Heart right ventricle (tissue), 16 donors: ENCODE results near the gene C11orf21. TPM values are rescaled to one million over a fixed set of nuclear protein-coding genes. Genes with fewer than 3 reads are reported as not detected.

Experiments used
- ATAC-seq, 8 donors: fragments of 200-7000 bp; cut with Tn5 transposase; one replicate each; pipeline ENCODE4 v1.9.1; 2020; ENCODE audit warnings: mild to moderate bottlenecking in 8 of 8, moderate library complexity in 8 of 8, moderate number of reproducible peaks in 1 of 8
- DNase-seq, 2 donors: peaks; one replicate each; pipeline ENCODE4 v3.0.0-alpha.2; 2020
- H3K27ac ChIP-seq, 10 donors: fragments of 200-600 bp; sonication (generic) in 2 of 10; one replicate each; pipeline versions ENCODE4 v1.5.0 to v1.8.0; 2020 to 2022; ENCODE audit warnings: mild to moderate bottlenecking in 3 of 10
- H3K27me3 ChIP-seq, 7 donors: fragments of 200-600 bp; one replicate each; pipeline ENCODE4 v1.8.0; 2021 to 2022; ENCODE audit warnings: mild to moderate bottlenecking in 2 of 7
- H3K36me3 ChIP-seq, 9 donors: fragments of 200-600 bp; sonication (generic) in 1 of 9; one replicate each; pipeline versions ENCODE4 v1.5.0 to v1.8.0; 2020 to 2022; ENCODE audit warnings: mild to moderate bottlenecking in 2 of 9
- H3K4me1 ChIP-seq, 9 donors: fragments of 200-600 bp; sonication (generic) in 1 of 9; one replicate each; pipeline versions ENCODE4 v1.5.0 to v1.8.0; 2020 to 2022; ENCODE audit warnings: mild to moderate bottlenecking in 4 of 9
- H3K4me3 ChIP-seq, 10 donors: fragments of 200-600 bp; sonication (generic) in 2 of 10; one replicate each; pipeline versions ENCODE4 v1.5.0 to v1.8.0; 2020 to 2022; ENCODE audit warnings: mild to moderate bottlenecking in 7 of 10, moderate library complexity in 2 of 10
- H3K9me3 ChIP-seq, 11 donors: fragments of 200-600 bp in 10 of 11; sonication (generic) in 2 of 11; one replicate each; pipeline versions ENCODE4 v1.5.0 to v1.8.0; 2013 to 2022; ENCODE audit warnings: mild to moderate bottlenecking in 2 of 11, control low read depth in 1 of 11, moderate library complexity in 1 of 11
- CTCF ChIP-seq, 9 donors: fragments of 200-600 bp; sonication (generic) in 2 of 9; IDR thresholded peaks; one replicate each; pipeline versions ENCODE4 v1.5.0 to v1.8.0; 2021 to 2022; ENCODE audit warnings: antibody characterized with exemption in 9 of 9, mild to moderate bottlenecking in 5 of 9, moderate library complexity in 1 of 9
- WGBS, 2 donors: extraction: QIAGEN DNeasy Blood & Tissue Kit; methylation state at CpG; one replicate each; pipeline ENCODE4 v1.1.7; 2013; ENCODE audit warnings: inconsistent platforms in 1 of 2; 5-methylcytosine and 5-hydroxymethylcytosine counted together
- intact Hi-C, 10 donors: fragments of 100-400 bp; cut with DNase I; formaldehyde crosslinking; loops; one replicate each; pipeline versions ENCODE4 v1.11.1 to v1.14.2; 2022
- polyA plus RNA-seq, 2 donors: library from polyadenylated mRNA; stranded (reverse); fragments of 200-250 nt; gene quantifications; one replicate each; pipeline ENCODE4 v1.2.3, GENCODE V29; 2013
- total RNA-seq, 10 donors: library from RNA; stranded (reverse); fragmentation: NEBNext Ultra II Directional in 3 of 10; extraction: Animal tissue kit (Norgen Biotek cat#: 25700) in 3 of 10; gene quantifications; one replicate each; pipeline versions ENCODE4 v1.2.1 to v1.2.4, GENCODE V29; 2021 to 2023
- donor health status: Arrhythmogenic right ventricular cardiomyopathy.
- donor health status: ischemic (EF 13 %, LVEDD 7.1; RV severe dilation, severe dysfunction).
- donor health status: healthy with polysubstance abuse.
- donor health status: DM: no; HTN: yes; CAD: no.
- donor health status: DM: no; HTN: no; CAD: no.
- donor health status: ischemic (EF 25% LVEDD 6.9; RV normal size, moderate dysfunction).
- donor health status: ischemic (EF 25% LVEDD 5.7; RV mildly dilated, moderate dysfunction).
- donor health status: healthy.
- donor health status: DM: yes; HTN: yes; CAD: no.
- donor health status: Ischemic cardiomyopathy.
- donor health status: ischemic (EF 35%, LVEDD 5.7; RV mildly dilated, moderate dysfunction).
- donor health status: nonischemic (EF 11% LVEDD 7.7; RV severe dilation, severe dysfunction).
- donor health status: DM: yes; HTN: yes; CAD: no.
- donor health status: PGD.
- donor health status: ischemic (EF 29% LVEDD 5.4; RV normal size, mild dysfunction).
- donor health status: nonischemic (EF 23%, LVEDD 6.1; RV moderate dilation, normal function).

Gene C11orf21
- total and polyA plus RNA-seq, 12 donors, result 2.6 to 73.4 (median 31.1) TPM

DNA sequence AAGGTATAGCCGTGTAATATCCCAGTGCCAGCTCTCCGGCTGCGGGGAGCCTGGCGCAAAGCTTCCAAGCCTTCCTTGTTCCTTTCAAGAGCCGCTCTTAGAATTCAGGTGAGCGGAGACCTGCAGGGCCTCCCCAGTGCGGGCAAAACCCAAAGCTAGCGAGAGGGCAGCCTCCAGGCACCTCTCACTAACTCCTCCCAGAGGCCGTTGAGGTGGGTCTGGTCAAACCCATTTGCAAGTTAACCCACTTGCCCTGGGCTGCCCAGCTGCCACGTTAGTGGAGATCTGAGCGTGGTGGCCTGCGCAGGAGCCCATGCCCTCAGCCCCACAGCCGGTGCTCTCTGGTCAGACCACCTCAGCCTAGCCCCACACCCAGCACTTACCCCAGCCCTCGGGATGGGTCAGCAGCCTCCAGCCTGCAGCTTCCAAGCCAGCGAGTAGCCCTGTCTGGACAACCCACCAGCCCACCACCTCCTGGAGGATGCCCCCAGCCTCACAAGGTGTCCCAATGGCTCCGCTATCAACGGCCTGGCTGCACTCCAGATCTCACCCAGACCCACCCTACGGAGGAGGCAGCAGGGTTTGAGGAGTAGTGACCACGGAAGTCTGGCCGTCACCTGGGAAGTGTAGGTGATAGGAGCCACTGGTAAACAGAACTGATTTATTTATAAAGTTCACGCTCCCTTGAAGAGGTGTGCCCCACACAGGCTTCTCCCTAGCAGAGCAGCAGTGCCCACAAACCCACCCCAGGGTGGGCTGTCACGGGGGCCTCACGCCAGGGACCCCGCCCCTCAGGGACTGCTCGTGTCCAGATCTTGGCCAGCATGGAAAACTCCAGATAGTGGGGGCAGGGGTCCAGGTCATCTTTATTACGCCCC lies 33.6 kb downstream of the C11orf21 start:
- no peak for DNase-seq
- intact Hi-C loops, result no loop called here
- WGBS, 2 donors, result 70 to 71% methylated on average over 26 of the region's 26 CpGs
- no peak for TF ChIP-seq CTCF (IDR thresholded peaks at IDR 0.05)
- no peaks in the 10 kb centered on the region for H3K36me3 ChIP-seq
- ATAC-seq, result no peak
- H3K9me3 ChIP-seq, result no peaks in the 10 kb centered on the region
- peak overlapping the region in 3 of 10 donors; percentile 44 to 56 (median 51) for H3K4me3 ChIP-seq
- H3K27ac ChIP-seq, result peak overlapping the region in 1 of 10 donors; percentile 89
- H3K27me3 ChIP-seq, result peaks cover 27 to 69% (median 56%) of the 10 kb centered on the region in 7 donors
- peaks cover 3 to 38% (median 23%) of the 10 kb centered on the region in 9 donors for H3K4me1 ChIP-seq

- no peak overlapping the region for H3K4me3 ChIP-seq
- TF ChIP-seq CTCF (IDR thresholded peaks at IDR 0.05), result no peak
- ATAC-seq, result no peak
- H3K27ac ChIP-seq, result no peak overlapping the region
- peaks cover 26 to 61% (median 51%) of the 10 kb centered on the region in 7 donors for H3K27me3 ChIP-seq
- H3K36me3 ChIP-seq, result no peaks in the 10 kb centered on the region
- no peaks in the 10 kb centered on the region for H3K9me3 ChIP-seq
- intact Hi-C loops, result no loop called here
- peaks cover 3 to 38% (median 23%) of the 10 kb centered on the region in 9 donors for H3K4me1 ChIP-seq
- no peak for DNase-seq
- WGBS, 2 donors, result 74 to 79% methylated on average over 12 of the region's 12 CpGs
These were observed 34.3 kb downstream of the C11orf21 start for GRCh38 chr11:2267306-2267850.

DNA sequence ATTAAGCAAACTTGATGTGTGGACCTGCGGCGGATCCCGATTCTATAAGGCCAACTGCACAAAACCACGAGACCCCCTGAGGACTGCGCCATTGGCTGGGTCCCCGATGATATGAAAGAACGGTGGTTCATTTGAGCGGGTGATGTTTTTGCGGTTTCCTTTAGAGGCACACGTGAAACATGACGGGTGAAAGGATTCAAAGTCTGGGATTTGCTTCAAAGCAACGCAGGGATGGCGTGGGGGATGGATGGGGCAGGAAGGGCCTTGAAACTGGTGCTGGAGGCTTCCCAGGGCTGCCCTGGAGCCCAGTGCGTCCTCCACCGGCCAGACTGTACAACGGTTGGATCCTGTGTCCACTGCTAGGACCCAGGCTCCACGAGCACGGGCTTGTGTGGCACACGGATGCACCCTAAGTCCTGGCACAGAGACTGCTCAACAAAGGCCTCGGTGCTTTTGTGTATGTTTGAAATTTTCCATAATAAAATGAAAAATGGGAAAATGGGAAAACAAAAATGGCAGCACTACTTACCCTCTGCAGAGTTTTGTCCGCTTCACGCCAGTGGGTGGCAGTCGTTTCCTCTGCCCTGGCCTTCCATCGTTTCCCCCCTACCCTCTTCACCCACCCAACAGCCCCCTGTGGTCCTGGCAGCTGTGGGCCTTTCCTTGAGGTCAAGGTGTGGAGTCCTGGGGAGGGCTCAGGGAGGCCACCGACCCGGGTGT lies 35.0 kb downstream of the C11orf21 start:
- DNase-seq (no peak), ATAC-seq (no peak)
- intact Hi-C loops, result no loop called here
- H3K27me3 ChIP-seq, result peaks cover 21 to 56% (median 49%) of the 10 kb centered on the region in 7 donors
- peak overlapping the region in 1 of 10 donors; percentile 77 for H3K27ac ChIP-seq
- TF ChIP-seq CTCF (IDR thresholded peaks at IDR 0.05), result no peak
- no peak overlapping the region for H3K4me3 ChIP-seq
- 92 to 93% methylated on average over 26 of the region's 26 CpGs for WGBS, 2 donors
- peaks cover 3 to 38% (median 23%) of the 10 kb centered on the region in 9 donors for H3K4me1 ChIP-seq
- H3K9me3 ChIP-seq, result no peaks in the 10 kb centered on the region
- no peaks in the 10 kb centered on the region for H3K36me3 ChIP-seq
